IPS-20b (cell line): ENCODE data around the gene SLC9A5.
A peak's percentile ranks its signal among the peaks of the same experiment; 100 is the strongest.

Experiments used
- H3K27ac ChIP-seq: one replicate; pipeline ENCODE4 v1.5.1; 2013; ENCODE audit warnings: low read length
- H3K27me3 ChIP-seq: 2 replicates; pipeline ENCODE4 v1.6.1; 2013; ENCODE audit warnings: mild to moderate bottlenecking, low read length, inconsistent platforms; ENCODE audit not compliant: insufficient read depth
- H3K36me3 ChIP-seq: 2 replicates; pipeline ENCODE4 v1.6.1; 2013; ENCODE audit warnings: low read depth, mild to moderate bottlenecking, inconsistent platforms, low read length, moderate library complexity; ENCODE audit not compliant: insufficient read depth
- H3K4me1 ChIP-seq: 2 replicates; pipeline ENCODE4 v1.6.1; 2013; ENCODE audit warnings: mild to moderate bottlenecking, control low read depth, inconsistent platforms, low read length, moderate library complexity; ENCODE audit not compliant: insufficient read depth
- H3K4me3 ChIP-seq: 2 replicates; pipeline ENCODE4 v1.5.1; 2013; ENCODE audit warnings: mild to moderate bottlenecking, low read length, inconsistent platforms
- H3K9ac ChIP-seq: 2 replicates; pipeline ENCODE4 v1.6.1; 2013; ENCODE audit warnings: low read depth, mild to moderate bottlenecking, inconsistent platforms, low read length, moderate library complexity
- H3K9me3 ChIP-seq: 2 replicates; pipeline ENCODE4 v1.6.1; 2013; ENCODE audit warnings: mild to moderate bottlenecking, low read depth, low read length, inconsistent platforms; ENCODE audit not compliant: insufficient read depth

SLC9A5 gene, protein sequence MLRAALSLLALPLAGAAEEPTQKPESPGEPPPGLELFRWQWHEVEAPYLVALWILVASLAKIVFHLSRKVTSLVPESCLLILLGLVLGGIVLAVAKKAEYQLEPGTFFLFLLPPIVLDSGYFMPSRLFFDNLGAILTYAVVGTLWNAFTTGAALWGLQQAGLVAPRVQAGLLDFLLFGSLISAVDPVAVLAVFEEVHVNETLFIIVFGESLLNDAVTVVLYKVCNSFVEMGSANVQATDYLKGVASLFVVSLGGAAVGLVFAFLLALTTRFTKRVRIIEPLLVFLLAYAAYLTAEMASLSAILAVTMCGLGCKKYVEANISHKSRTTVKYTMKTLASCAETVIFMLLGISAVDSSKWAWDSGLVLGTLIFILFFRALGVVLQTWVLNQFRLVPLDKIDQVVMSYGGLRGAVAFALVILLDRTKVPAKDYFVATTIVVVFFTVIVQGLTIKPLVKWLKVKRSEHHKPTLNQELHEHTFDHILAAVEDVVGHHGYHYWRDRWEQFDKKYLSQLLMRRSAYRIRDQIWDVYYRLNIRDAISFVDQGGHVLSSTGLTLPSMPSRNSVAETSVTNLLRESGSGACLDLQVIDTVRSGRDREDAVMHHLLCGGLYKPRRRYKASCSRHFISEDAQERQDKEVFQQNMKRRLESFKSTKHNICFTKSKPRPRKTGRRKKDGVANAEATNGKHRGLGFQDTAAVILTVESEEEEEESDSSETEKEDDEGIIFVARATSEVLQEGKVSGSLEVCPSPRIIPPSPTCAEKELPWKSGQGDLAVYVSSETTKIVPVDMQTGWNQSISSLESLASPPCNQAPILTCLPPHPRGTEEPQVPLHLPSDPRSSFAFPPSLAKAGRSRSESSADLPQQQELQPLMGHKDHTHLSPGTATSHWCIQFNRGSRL

DNA sequence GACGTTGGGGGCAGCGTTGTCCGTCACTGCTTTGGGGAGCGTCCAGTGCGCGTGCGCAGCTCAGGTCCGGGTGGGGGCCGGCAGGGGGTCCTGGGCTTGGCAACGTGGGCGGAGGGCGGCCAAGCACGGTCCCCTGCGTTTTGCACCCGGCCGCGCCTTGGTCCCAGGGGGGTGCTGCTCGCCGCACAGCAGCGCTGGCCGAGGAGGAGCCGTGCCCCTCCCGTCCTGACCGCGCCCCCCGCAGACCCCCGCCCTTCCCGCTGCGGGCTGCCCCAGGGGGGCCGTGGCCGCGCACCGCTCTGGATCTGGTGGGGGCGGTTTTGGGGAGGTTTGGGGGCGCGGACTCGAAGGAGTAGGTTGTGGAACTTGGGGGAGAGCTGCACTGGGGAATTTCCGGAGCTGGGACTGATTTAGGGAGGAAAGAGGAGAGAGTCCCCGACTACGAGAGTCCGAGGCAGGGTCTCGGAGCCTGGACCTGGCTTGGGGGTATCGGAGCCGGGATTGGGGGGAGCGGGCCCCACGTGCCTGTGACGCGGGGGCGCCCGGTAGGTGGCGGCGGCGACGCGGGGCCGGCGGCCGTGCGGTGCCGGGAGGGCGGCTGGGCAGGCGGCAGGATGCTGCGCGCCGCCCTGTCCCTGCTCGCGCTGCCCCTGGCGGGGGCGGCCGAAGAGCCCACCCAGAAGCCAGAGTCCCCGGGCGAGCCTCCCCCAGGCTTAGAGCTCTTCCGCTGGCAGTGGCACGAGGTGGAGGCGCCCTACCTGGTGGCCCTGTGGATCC lies at the start of gene SLC9A5:
Gene SLC9A5, plus strand, starts transcription at position 579 of the 777 bp plus-strand sequence. Its CDS starts 36 bp downstream, at position 615.
- Histone ChIP-seq H3K36me3 (no peaks in the 10 kb centered on the region), H3K9me3 (no peaks in the 10 kb centered on the region), H3K4me1 (peaks cover 26% of the 10 kb centered on the region), H3K9ac (peak within 1 kb of the TSS; percentile 67; the same call in 1 of the 2 replicates), H3K4me3 (peak within 1 kb of the TSS; percentile 90), H3K27ac (no peak within 1 kb of the TSS), H3K27me3 (peaks cover 37% of the 10 kb centered on the region)

DNA sequence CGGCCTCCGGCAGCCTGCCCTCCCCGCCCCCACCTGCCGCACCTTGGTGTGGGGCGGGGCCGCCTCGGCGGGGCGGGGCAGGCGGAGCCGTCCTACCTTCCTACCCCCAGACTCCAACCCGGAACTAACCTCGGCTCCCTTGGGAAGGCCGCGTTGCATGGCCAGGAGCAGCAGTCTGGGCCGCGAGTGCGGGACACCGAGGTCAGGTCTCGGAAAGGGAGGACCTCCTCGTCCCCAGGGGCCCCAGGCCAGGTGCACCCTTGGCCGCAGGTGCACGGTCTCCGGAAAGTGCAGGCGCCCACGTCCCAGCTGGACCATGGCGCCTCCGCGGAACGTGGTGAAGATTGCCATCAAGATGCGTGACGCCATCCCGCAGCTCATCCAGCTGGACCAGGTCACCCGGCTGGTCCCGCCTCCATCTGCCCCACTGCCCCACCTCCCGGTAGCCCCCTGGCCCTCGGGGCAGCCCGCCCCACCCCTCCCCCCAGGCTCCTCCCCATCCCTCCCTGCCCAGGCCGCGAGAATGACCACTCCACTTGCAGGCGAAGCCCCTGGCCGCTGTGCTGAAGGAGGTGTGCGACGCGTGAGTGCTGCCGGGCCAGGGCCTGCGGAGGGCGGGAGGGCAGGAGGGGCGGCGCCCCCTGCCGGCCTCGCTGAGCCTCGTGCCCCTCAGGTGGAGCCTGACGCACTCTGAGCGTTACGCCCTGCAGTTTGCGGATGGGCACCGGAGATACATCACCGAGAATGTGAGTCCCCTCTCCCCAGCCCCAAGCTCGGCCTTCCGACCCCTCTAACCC lies 49.6 kb upstream of the SLC9A5 start, which contains the start of gene ELMO3:
Gene ELMO3, plus strand, starts transcription at position 121 of the 797 bp plus-strand sequence. Its CDS starts 196 bp downstream, at position 317.
- no peak within 1 kb of the TSS for H3K27ac ChIP-seq
- H3K9ac ChIP-seq = peak within 1 kb of the TSS; percentile 53; the same call in 1 of the 2 replicates
- H3K27me3 ChIP-seq = no peaks in the 10 kb centered on the region
- H3K4me1 ChIP-seq = 0 out of 2 replicates have a peak, but pooled peaks cover 3% of the 10 kb centered on the region
- peaks cover 47% of the 10 kb centered on the region for H3K36me3 ChIP-seq
- H3K4me3 ChIP-seq = peak within 1 kb of the TSS; percentile 75
- H3K9me3 ChIP-seq = no peaks in the 10 kb centered on the region

DNA sequence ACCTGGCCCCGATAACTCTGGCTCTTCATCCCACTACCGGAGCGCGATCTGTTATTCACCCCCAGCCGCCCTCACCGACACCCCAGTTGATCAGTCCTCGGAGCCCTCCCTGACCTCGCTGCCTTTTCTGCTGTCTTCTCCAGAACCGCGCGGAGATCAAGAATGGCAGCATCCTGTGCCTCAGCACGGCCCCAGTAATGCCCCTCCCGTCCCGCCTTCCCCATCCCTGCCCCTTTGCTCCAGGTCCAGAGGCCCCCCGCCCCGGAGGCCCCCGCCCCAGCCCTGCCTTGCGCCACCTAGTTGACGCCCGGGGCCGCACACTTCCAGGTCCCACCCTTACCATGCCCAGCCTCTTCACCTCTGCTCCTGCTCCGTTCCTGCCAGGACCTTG lies 49.0 kb upstream of the SLC9A5 start:
- Histone ChIP-seq H3K9ac (no peak overlapping the region; the same call in 1 of the 2 replicates), H3K9me3 (no peaks in the 10 kb centered on the region), H3K4me3 (peak overlapping the region; percentile 75), H3K4me1 (0 out of 2 replicates have a peak, but pooled peaks cover 3% of the 10 kb centered on the region), H3K27ac (no peak overlapping the region), H3K36me3 (peaks cover 41% of the 10 kb centered on the region), H3K27me3 (no peaks in the 10 kb centered on the region)

DNA sequence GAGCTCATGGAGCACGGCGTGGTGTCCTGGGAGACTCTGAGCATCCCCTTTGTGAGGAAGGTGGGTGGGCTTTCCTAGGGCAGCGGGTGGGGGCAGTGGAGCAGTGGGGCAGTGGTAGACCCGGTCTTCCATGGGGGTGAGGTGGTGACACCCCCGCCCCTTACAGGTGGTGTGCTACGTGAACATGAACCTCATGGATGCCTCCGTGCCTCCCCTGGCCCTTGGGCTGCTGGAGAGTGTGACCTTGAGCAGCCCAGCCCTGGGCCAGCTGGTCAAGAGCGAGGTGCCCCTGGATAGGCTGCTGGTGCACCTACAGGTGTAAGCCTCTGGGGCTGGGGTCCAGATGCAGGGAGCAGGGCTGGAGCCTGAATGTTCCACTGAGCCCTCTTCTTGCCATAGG lies 48.3 kb upstream of the SLC9A5 start:
- Histone ChIP-seq H3K36me3 (peaks cover 34% of the 10 kb centered on the region), H3K4me3 (0 out of 2 replicates have a peak overlapping the region, but pooled peaks have one; percentile 22), H3K27me3 (no peaks in the 10 kb centered on the region)

DNA sequence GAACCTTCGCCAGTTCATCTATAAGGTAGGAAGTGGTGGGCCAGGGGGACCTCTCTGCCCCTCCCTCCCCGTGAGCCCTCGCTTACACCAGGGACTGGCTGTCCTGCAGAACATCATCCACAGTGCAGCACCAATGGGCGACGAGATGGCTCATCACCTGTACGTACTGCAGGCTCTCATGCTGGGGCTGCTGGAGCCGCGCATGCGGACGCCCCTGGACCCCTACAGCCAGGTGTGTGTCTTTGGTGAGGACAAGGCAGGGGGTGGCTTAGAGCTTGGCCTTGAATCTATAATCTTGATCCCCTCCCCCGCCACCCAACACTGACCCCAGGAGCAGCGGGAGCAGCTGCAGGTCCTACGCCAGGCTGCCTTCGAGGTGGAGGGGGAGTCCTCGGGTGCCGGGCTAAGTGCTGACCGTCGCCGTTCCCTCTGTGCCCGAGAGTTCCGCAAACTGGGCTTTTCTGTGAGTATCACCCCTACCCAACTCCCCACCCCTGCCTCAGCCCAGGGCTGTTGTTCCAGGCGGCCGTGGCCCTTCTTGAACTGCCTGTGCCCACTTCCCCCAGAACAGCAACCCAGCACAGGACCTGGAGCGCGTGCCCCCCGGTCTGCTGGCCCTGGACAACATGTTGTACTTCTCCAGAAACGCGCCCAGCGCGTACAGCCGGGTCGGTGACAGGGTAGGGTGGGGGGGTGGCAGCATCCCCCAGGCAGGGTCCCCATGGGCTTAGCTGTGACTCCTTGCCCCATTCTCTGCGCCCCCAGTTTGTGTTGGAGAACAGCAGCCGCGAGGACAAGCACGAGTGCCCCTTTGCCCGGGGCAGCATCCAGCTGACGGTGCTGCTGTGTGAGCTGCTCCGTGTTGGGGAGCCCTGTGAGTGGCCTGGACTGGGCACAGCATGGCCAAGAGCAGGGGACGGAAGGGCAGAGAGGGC lies 47.1 kb upstream of the SLC9A5 start:
- H3K9ac ChIP-seq = no peak overlapping the region
- peaks cover 3% of the 10 kb centered on the region; the same call in 1 of the 2 replicates for H3K4me1 ChIP-seq
- H3K27me3 ChIP-seq = no peaks in the 10 kb centered on the region
- no peaks in the 10 kb centered on the region for H3K9me3 ChIP-seq
- H3K4me3 ChIP-seq = no peak overlapping the region
- H3K27ac ChIP-seq = no peak overlapping the region
- peaks cover 22% of the 10 kb centered on the region for H3K36me3 ChIP-seq

More for the DNA sequence above, 48.3 kb upstream of the SLC9A5 start:
- Histone ChIP-seq H3K9me3 (no peaks in the 10 kb centered on the region), H3K27ac (no peak overlapping the region), H3K9ac (no peak overlapping the region), H3K4me1 (0 out of 2 replicates have a peak, but pooled peaks cover 3% of the 10 kb centered on the region)

DNA sequence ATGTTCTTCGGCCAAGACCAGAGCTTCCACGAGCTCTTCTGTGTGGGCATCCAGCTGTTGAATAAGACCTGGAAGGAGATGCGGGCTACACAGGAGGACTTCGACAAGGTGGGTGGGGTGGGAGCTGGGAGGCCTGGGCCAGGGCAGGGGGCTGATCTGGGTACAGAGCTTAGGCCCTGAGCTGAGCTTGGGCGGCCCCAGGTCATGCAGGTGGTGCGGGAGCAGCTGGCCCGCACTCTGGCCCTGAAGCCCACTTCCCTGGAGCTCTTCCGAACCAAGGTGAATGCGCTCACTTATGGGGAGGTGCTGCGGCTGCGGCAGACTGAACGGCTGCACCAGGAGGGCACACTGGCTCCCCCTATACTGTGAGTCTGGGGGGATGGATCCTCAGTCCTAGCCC lies 46.4 kb upstream of the SLC9A5 start:
- Histone ChIP-seq H3K9ac (no peak overlapping the region), H3K9me3 (no peaks in the 10 kb centered on the region), H3K27me3 (no peaks in the 10 kb centered on the region), H3K4me1 (peaks cover 3% of the 10 kb centered on the region; the same call in 1 of the 2 replicates), H3K27ac (no peak overlapping the region), H3K36me3 (peaks cover 15% of the 10 kb centered on the region), H3K4me3 (no peak overlapping the region)

DNA sequence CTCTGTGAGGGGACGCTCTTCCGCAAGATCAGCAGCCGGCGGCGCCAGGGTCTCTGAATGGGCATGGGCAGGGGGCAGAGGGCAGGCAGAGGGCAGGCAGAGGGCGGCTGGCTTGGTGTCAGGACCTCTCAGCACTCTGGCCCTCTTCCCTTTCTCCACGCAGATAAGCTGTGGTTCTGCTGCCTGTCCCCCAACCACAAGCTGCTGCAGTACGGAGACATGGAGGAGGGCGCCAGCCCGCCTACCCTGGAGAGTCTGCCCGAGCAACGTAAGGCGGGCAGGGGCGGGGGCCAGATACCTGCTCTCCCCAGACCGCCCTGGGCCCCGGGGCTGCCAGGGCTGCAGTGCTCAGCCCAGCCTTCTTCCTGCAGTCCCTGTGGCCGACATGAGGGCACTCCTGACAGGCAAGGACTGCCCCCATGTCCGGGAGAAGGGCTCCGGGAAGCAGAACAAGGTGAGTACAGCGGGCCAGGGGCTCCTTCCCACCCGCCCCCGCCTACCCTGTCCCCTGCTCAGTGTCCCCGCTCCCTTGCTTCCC lies 45.8 kb upstream of the SLC9A5 start:
- H3K4me1 ChIP-seq = peaks cover 3% of the 10 kb centered on the region; the same call in 1 of the 2 replicates
- no peak overlapping the region for H3K4me3 ChIP-seq
- H3K36me3 ChIP-seq = peaks cover 9% of the 10 kb centered on the region; the same call in 1 of the 2 replicates
- no peaks in the 10 kb centered on the region for H3K9me3 ChIP-seq
- H3K27me3 ChIP-seq = no peaks in the 10 kb centered on the region
- H3K27ac ChIP-seq = no peak overlapping the region
- no peak overlapping the region for H3K9ac ChIP-seq

DNA sequence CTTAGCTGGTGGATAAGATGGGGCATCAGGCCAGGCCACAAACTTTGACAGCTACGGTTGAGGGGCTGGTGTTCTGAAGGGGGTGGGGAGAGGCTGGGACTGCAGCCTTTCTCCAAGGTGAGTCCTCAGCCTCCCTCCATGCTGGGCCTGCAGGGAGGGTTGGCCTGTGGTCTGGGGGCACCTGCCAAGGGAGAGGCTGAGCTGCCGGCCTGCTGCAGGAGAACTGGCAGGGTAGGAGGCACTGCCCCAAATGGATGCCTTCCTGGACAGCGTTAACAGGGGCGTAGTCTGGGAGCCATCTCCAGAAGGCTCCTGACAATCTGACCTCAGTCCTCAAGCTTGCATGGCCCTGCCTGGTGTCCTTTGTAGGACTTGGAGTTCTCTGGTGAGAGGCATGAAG lies 44.7 kb upstream of the SLC9A5 start:
- Histone ChIP-seq H3K9me3 (no peaks in the 10 kb centered on the region), H3K27ac (no peak overlapping the region), H3K27me3 (no peaks in the 10 kb centered on the region), H3K9ac (no peak overlapping the region), H3K4me1 (peaks cover 3% of the 10 kb centered on the region; the same call in 1 of the 2 replicates), H3K4me3 (no peak overlapping the region), H3K36me3 (peaks cover 5% of the 10 kb centered on the region; the same call in 1 of the 2 replicates)

DNA sequence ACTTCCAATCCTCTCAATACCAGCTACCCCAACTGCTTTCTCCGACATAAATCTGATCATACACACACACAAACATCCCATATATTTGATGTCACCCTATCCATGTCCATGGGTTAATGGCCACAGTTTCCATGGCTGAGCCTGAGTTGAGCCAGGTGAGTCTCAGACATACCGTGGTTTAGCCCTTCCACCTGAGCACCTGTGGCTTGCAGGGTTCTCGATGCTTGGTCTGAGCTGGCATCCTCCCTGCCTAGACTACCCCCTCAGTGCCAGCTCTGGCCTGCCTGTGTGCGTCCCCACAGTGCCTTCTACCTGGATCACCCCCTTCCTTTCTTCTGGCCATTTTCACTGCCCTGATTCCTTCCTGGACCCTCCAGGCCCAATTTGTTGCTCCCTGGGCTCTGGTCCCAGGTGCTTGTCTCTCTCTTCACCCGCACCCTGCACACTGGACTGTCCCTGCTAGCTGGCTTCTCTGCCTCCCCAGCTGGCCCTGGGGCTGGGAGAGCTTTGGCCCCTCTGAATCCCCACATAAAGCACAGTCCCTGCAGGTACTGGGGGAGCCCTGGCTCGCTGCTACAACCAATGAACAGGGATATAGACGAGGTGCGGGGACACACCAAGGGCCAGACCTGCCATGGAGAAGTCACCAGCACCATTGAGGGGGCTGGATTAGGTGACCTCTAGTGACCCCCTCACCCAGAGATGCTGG lies 42.5 kb upstream of the SLC9A5 start:
- H3K4me1 ChIP-seq = no peaks in the 10 kb centered on the region; the same call in 1 of the 2 replicates
- H3K9me3 ChIP-seq = no peaks in the 10 kb centered on the region
- no peak overlapping the region for H3K27ac ChIP-seq
- peaks cover 4% of the 10 kb centered on the region; the same call in 1 of the 2 replicates for H3K36me3 ChIP-seq
- no peak overlapping the region for H3K9ac ChIP-seq
- H3K4me3 ChIP-seq = no peak overlapping the region
- H3K27me3 ChIP-seq = no peaks in the 10 kb centered on the region; the same call in 1 of the 2 replicates
